Activated CD8-positive, alpha-beta T cell treated with anti-CD3 and anti-CD28 coated beads for 36 hours (primary cell): ENCODE results near the gene CFAP65. TPM values are rescaled to one million over a fixed set of nuclear protein-coding genes. Genes with fewer than 3 reads are reported as not detected.

Experiments
- ATAC-seq: fragments of 200-7000 bp; cut with Tn5 transposase; one replicate; pipeline ENCODE4 v1.10.0; 2021; ENCODE audit warnings: mild to moderate bottlenecking, moderate library complexity
- CTCF ChIA-PET: fragments of 350-600 bp; sonication (Branson Sonifier 250); formaldehyde crosslinking; loops from one replicate; lab custom pipeline; 2021; ENCODE audit warnings: antibody characterized with exemption; lab: Charles Lee
- POLR2A ChIA-PET: fragments of 350-600 bp; sonication (Branson Sonifier 250); formaldehyde crosslinking; loops from one replicate; lab custom pipeline; 2021; ENCODE audit warnings: antibody characterized with exemption; lab: Charles Lee
- DNase-seq: peaks from one replicate; pipeline ENCODE4 v3.0.0-alpha.2; 2020
- H3K27ac Mint-ChIP-seq: one replicate; pipeline ENCODE4 v1.8.0; 2021; ENCODE audit warnings: mild to moderate bottlenecking, mixed read lengths
- H3K27me3 Mint-ChIP-seq: one replicate; pipeline ENCODE4 v1.8.0; 2021; ENCODE audit warnings: mixed read lengths
- H3K36me3 Mint-ChIP-seq: one replicate; pipeline ENCODE4 v1.8.0; 2021; ENCODE audit warnings: low read depth, mixed read lengths
- H3K4me1 Mint-ChIP-seq: one replicate; pipeline ENCODE4 v1.8.0; 2021; ENCODE audit warnings: low read depth, mixed read lengths
- H3K4me3 Mint-ChIP-seq: one replicate; pipeline ENCODE4 v1.8.0; 2021; ENCODE audit warnings: mild to moderate bottlenecking, moderate library complexity, mixed read lengths
- H3K9me3 Mint-ChIP-seq: one replicate; pipeline ENCODE4 v1.8.0; 2021; ENCODE audit warnings: mixed read lengths
- CTCF ChIP-seq: fragments of 200-600 bp; IDR thresholded peaks from one replicate; pipeline ENCODE4 v1.8.0; 2022; ENCODE audit warnings: antibody characterized with exemption, mild to moderate bottlenecking
- intact Hi-C: fragments of 100-400 bp; cut with micrococcal nuclease; formaldehyde crosslinking; loops from one replicate; pipeline ENCODE4 v1.10.0; 2022
- total RNA-seq, 2 experiments: library from RNA; stranded (reverse); gene quantifications; one replicate each; pipeline ENCODE4 v1.2.3, GENCODE V29; 2021

The CFAP65 gene
- total RNA-seq, 2 experiments from 2014 or later, result not detected

GRCh38 chr2:219025637-219026585, 15.4 kb downstream of the CFAP65 start:
- ATAC-seq, result no peak
- no peak overlapping the region for H3K27ac Mint-ChIP-seq
- no peak for TF ChIP-seq CTCF
- H3K27me3 Mint-ChIP-seq, result peaks cover 5% of the 10 kb centered on the region
- intact Hi-C loops, result no loop called here
- CTCF ChIA-PET, result interaction anchor here (0.9 to 9.1 kb wide), 6 partner anchors 15 to 130 kb away, joined by 3 to 135 read pairs (median 4); no protein-coding TSS in a partner anchor
- no peaks in the 10 kb centered on the region for H3K4me1 Mint-ChIP-seq
- DNase-seq, result no peak
- no peaks in the 10 kb centered on the region for H3K9me3 Mint-ChIP-seq
- POLR2A ChIA-PET, result no interaction called here
- no peak overlapping the region for H3K4me3 Mint-ChIP-seq
- H3K36me3 Mint-ChIP-seq, result no peaks in the 10 kb centered on the region

- H3K4me1 Mint-ChIP-seq, result no peaks in the 10 kb centered on the region
- no peak overlapping the region for H3K27ac Mint-ChIP-seq
- POLR2A ChIA-PET, result interaction anchor here (1.3 kb wide), 1 partner anchor 18 kb away, joined by 3 read pairs; no protein-coding TSS in a partner anchor
- CTCF ChIA-PET, result interaction anchor here (4.4 kb wide), 1 partner anchor 43 kb away, joined by 16 read pairs; no protein-coding TSS in a partner anchor
- no peak for TF ChIP-seq CTCF
- DNase-seq, result no peak
- H3K36me3 Mint-ChIP-seq, result no peaks in the 10 kb centered on the region
- intact Hi-C loops, result no loop called here
- H3K4me3 Mint-ChIP-seq, result no peak overlapping the region
- H3K9me3 Mint-ChIP-seq, result no peaks in the 10 kb centered on the region
- H3K27me3 Mint-ChIP-seq, result no peaks in the 10 kb centered on the region
- no peak for ATAC-seq
These were observed 17.3 kb downstream of the CFAP65 start for GRCh38 chr2:219024059-219024458.

- TF ChIP-seq CTCF, result no peak
- intact Hi-C loops, result no loop called here
- Mint-ChIP-seq H3K4me3 (no peak overlapping the region), H3K36me3 (no peaks in the 10 kb centered on the region), H3K27ac (no peak overlapping the region), H3K9me3 (no peaks in the 10 kb centered on the region), H3K27me3 (no peaks in the 10 kb centered on the region), H3K4me1 (no peaks in the 10 kb centered on the region)
- CTCF ChIA-PET, result no interaction called here
- POLR2A ChIA-PET, result interaction anchor here (1.3 kb wide), 1 partner anchor 19 kb away, joined by 3 read pairs; no protein-coding TSS in a partner anchor
- ATAC-seq (no peak), DNase-seq (no peak)
These were observed 18.2 kb downstream of the CFAP65 start for GRCh38 chr2:219023045-219023605.

GRCh38 chr2:219022616-219023015, 18.7 kb downstream of the CFAP65 start:
- Mint-ChIP-seq H3K9me3 (no peaks in the 10 kb centered on the region), H3K27ac (no peak overlapping the region), H3K27me3 (peaks cover 2% of the 10 kb centered on the region), H3K4me1 (no peaks in the 10 kb centered on the region), H3K4me3 (no peak overlapping the region), H3K36me3 (no peaks in the 10 kb centered on the region)
- ChIA-PET CTCF (no interaction called here), POLR2A (no interaction called here)
- TF ChIP-seq CTCF, result no peak
- ATAC-seq (no peak), DNase-seq (no peak)
- intact Hi-C loops, result no loop called here

- H3K4me3 Mint-ChIP-seq, result no peak overlapping the region
- H3K27me3 Mint-ChIP-seq, result peaks cover 2% of the 10 kb centered on the region
- DNase-seq (no peak), ATAC-seq (no peak)
- no peak overlapping the region for H3K27ac Mint-ChIP-seq
- H3K36me3 Mint-ChIP-seq, result no peaks in the 10 kb centered on the region
- ChIA-PET POLR2A (no interaction called here), CTCF (interaction anchor here (1.0 to 3.1 kb wide), 2 partner anchors 8 to 11 kb away, joined by 6 to 17 read pairs; no protein-coding TSS in a partner anchor)
- H3K4me1 Mint-ChIP-seq, result no peaks in the 10 kb centered on the region
- no peaks in the 10 kb centered on the region for H3K9me3 Mint-ChIP-seq
- TF ChIP-seq CTCF, result no peak
- intact Hi-C loops, result no loop called here
These were observed 19.3 kb downstream of the CFAP65 start for GRCh38 chr2:219022041-219022440.
